K562 (cell line): ENCODE measurements around the gene ZKSCAN3. TPM values are rescaled to one million over a fixed set of nuclear protein-coding genes. Genes with fewer than 3 reads are reported as not detected.
A peak's percentile ranks its signal among the peaks of the same experiment; 100 is the strongest.

Experiments used
- ARHGAP35 ChIP-seq: fragments of 450-650 bp; IDR thresholded peaks from 2 replicates; pipeline ENCODE4 v1.6.1; 2018; ENCODE audit not compliant: partially characterized antibody
- BRD4 ChIP-seq: fragments of 200-600 bp; sonication (generic); IDR thresholded peaks from 2 replicates; pipeline ENCODE4 v1.6.1; 2017; ENCODE audit warnings: inconsistent platforms
- ERF ChIP-seq: fragments of 450-650 bp; formaldehyde crosslinking; IDR thresholded peaks from 2 replicates; pipeline ENCODE4 v1.4.0; 2020; ENCODE audit warnings: mild to moderate bottlenecking, mixed read lengths
- ESRRB ChIP-seq: fragments of 250-450 bp; sonication (Bioruptor Pico); IDR thresholded peaks from 2 replicates; pipeline ENCODE4 v1.5.0; 2020; ENCODE audit warnings: mild to moderate bottlenecking, moderate library complexity, borderline replicate concordance
- FOXP1 ChIP-seq: sonication (generic); formaldehyde crosslinking; IDR thresholded peaks from 2 replicates; pipeline ENCODE4 v1.8.0; 2022; ENCODE audit warnings: mild to moderate bottlenecking, missing genetic modification reagents
- HMGN3 ChIP-seq: IDR thresholded peaks from 2 replicates; pipeline ENCODE4 v1.6.1; 2011; ENCODE audit warnings: borderline replicate concordance, low read depth, mild to moderate bottlenecking, mixed read lengths, low read length; ENCODE audit not compliant: insufficient read length; ENCODE audit errors: extremely low read depth
- HOXB6 ChIP-seq: fragments of 250-450 bp; sonication (Bioruptor Pico); IDR thresholded peaks from 2 replicates; pipeline ENCODE4 v1.5.1; 2022; ENCODE audit warnings: mild to moderate bottlenecking, borderline replicate concordance
- MITF ChIP-seq: IDR thresholded peaks from 2 replicates; pipeline ENCODE4 v1.6.1; 2014; ENCODE audit warnings: antibody characterized with exemption
- POLR2G ChIP-seq: fragments of 200-400 bp; formaldehyde crosslinking; IDR thresholded peaks from 2 replicates; pipeline ENCODE4 v1.6.1; 2017; ENCODE audit warnings: low read depth, mild to moderate bottlenecking, antibody characterized with exemption, low read length, moderate library complexity
- POLR3G ChIP-seq: IDR thresholded peaks from 2 replicates; pipeline ENCODE4 v1.6.1; 2011; ENCODE audit not compliant: insufficient read length, insufficient replicate concordance; ENCODE audit errors: extremely low read depth
- SMAD3 ChIP-seq: fragments of 450-650 bp; formaldehyde crosslinking; conservative IDR thresholded peaks from 2 replicates; pipeline ENCODE4 v1.4.0; 2020; ENCODE audit warnings: mild to moderate bottlenecking
- SRSF9 ChIP-seq: fragments of 200-400 bp; formaldehyde crosslinking; IDR thresholded peaks from 2 replicates; pipeline ENCODE4 v1.6.1; 2017; ENCODE audit warnings: low read depth, low read length, borderline replicate concordance
- ZBTB8A ChIP-seq: fragments of 450-650 bp; IDR thresholded peaks from 2 replicates; pipeline ENCODE4 v1.6.1; 2018; ENCODE audit warnings: mild to moderate bottlenecking, moderate library complexity; ENCODE audit not compliant: partially characterized antibody
- ZNF318 ChIP-seq, 2 experiments: fragments of 450-650 bp; IDR thresholded peaks; 2 replicates each; pipeline ENCODE4 v1.6.1; 2016; ENCODE audit warnings: mild to moderate bottlenecking in 2 of 2, borderline replicate concordance in 1 of 2, low read depth in 1 of 2, moderate library complexity in 1 of 2
- ZNF436 ChIP-seq: fragments of 250-450, 450-650 bp; sonication (Bioruptor Pico); formaldehyde crosslinking; IDR thresholded peaks from 2 replicates; pipeline ENCODE4 v1.7.0; 2020; ENCODE audit warnings: mild to moderate bottlenecking
- ZNF644 ChIP-seq: fragments of 200-800 bp; sonication (Bioruptor generic); IDR thresholded peaks from 2 replicates; pipeline ENCODE4 v1.6.1; 2016; ENCODE audit warnings: low read depth, missing genetic modification characterization, missing compliant biosample characterization
- ZNF695 ChIP-seq: fragments of 450-650 bp; formaldehyde crosslinking; IDR thresholded peaks from 2 replicates; pipeline ENCODE4 v1.4.0; 2020; ENCODE audit warnings: mild to moderate bottlenecking, moderate library complexity
- ZNF830 ChIP-seq: fragments of 250-450 bp; sonication (Bioruptor Pico); IDR thresholded peaks from 2 replicates; pipeline ENCODE4 v1.5.0; 2021; ENCODE audit warnings: mild to moderate bottlenecking
- ZSCAN32 ChIP-seq: fragments of 450-650 bp; formaldehyde crosslinking; IDR thresholded peaks from 2 replicates; pipeline ENCODE4 v1.4.0; 2020; ENCODE audit warnings: mild to moderate bottlenecking, moderate library complexity
- polyA plus RNA-seq, 8 experiments: library from polyadenylated mRNA; depleted of rRNA in 4 of 8; stranded (reverse) in 5 of 8; unstranded in 3 of 8; fragments of >200 nt; fragmentation: Nextera tagmentation in 2 of 8; fragmentation: Illumina TruSeq in 1 of 8; extraction: Ambion mirVana in 2 of 8; extraction: Trizol in 1 of 8; gene quantifications; 2 replicates each; pipeline versions ENCODE4 v1.2.1 to v1.2.3, GENCODE V29; 2011 to 2014; ENCODE audit warnings: inconsistent platforms in 1 of 8, missing spikeins in 1 of 8
- total RNA-seq, 7 experiments: library from RNA; depleted of rRNA in 6 of 7; stranded (reverse); fragments of >200 nt in 6 of 7; fragmentation: Illumina TruSeq in 2 of 7; extraction: Trizol in 2 of 7; gene quantifications; 2 replicates each; pipeline versions ENCODE4 v1.2.1 to v1.2.3, GENCODE V29; 2011 to 2021; ENCODE audit warnings: low replicate concordance in 1 of 7

The ZKSCAN3 gene
- total and polyA plus RNA-seq, 9 of the 15 experiments (the other 6 are each of a cell fraction or from before 2014, with no cell fraction given) = 3.0 to 12.4 (median 10.2) TPM

GRCh38 chr6:28336284-28337120, 13.2 kb upstream of the ZKSCAN3 start (continued):
- TF ChIP-seq SRSF9 (no peak), ZNF644 (tag) (peak; percentile 97), MITF (no peak), ARHGAP35 (no peak), ESRRB (CRISPR knock-in tag) (no peak), BRD4 (peak; percentile 99; the same call in 1 of the 2 replicates), ZNF318 (IDR thresholded peaks at IDR 0.05; ENCODE audit: borderline replicate concordance in 1 of 2, low read depth in 1 of 2) (peak; percentile 37 to 95; a peak in 2 of 4 replicates), ZSCAN32 (peak; percentile 81), POLR2G (no peak), ZNF436 (CRISPR knock-in tag) (0 out of 2 replicates have a peak, but pooled peaks have one; percentile 8), ZNF830 (CRISPR knock-in tag) (no peak), ZNF695 (CRISPR knock-in tag) (no peak), ERF (CRISPR knock-in tag) (peak; percentile 96), ZBTB8A (no peak), FOXP1 (CRISPR knock-in tag) (no peak), SMAD3 (peak; percentile 99), HOXB6 (0 out of 2 replicates have a peak, but pooled peaks have one; percentile 48), POLR3G (no peak), HMGN3 (no peak)
